Measurements from ENCODE around the gene PTPA.
A peak's percentile ranks its signal among the peaks of the same experiment; 100 is the strongest.

PTPA gene

GRCh38 chr9:129097671-129098306 lies 13.4 kb upstream of the PTPA start:
- DNase-seq (ENCODE audit: extremely low spot score) = no peak
- CTCF ChIA-PET = no interaction called here
- TF ChIP-seq FOXK2 (IDR thresholded peaks at IDR 0.05) (no peak), LEF1 (IDR thresholded peaks at IDR 0.05; ENCODE audit: borderline replicate concordance) (no peak), CTBP1 (IDR thresholded peaks at IDR 0.05; ENCODE audit: borderline replicate concordance) (no peak), FOXA1 (IDR thresholded peaks at IDR 0.05) (no peak), PKNOX1 (IDR thresholded peaks at IDR 0.05) (no peak), SP1 (IDR thresholded peaks at IDR 0.05) (no peak), FOXM1 (IDR thresholded peaks at IDR 0.05; ENCODE audit: borderline replicate concordance) (no peak), ELF4 (IDR thresholded peaks at IDR 0.05) (no peak), NFRKB (IDR thresholded peaks at IDR 0.05) (no peak), SUZ12 (IDR thresholded peaks at IDR 0.05) (no peak), HDGF (IDR thresholded peaks at IDR 0.05; ENCODE audit: borderline replicate concordance) (no peak), L3MBTL2 (conservative IDR thresholded peaks at IDR 0.05) (no peak)
- POLR2A ChIA-PET = interaction anchor here (0.6 to 1.0 kb wide), 2 partner anchors 17 to 61 kb away, joined by 3 to 4 read pairs; partner anchors contain the start of genes DOLPP1 and MIGA2

GRCh38 chr9:129098328-129098727 lies 12.9 kb upstream of the PTPA start:
- ChIA-PET POLR2A (interaction anchor here (1.0 kb wide), 1 partner anchor 17 kb away, joined by 4 read pairs; the partner anchor contains the start of gene DOLPP1), CTCF (no interaction called here)
- TF ChIP-seq BHLHE40 (IDR thresholded peaks at IDR 0.05; ENCODE audit: borderline replicate concordance) (no peak), ELF4 (IDR thresholded peaks at IDR 0.05) (no peak), CTBP1 (IDR thresholded peaks at IDR 0.05; ENCODE audit: borderline replicate concordance) (no peak), L3MBTL2 (conservative IDR thresholded peaks at IDR 0.05) (no peak)
- no peak for DNase-seq (ENCODE audit: extremely low spot score)

GRCh38 chr9:129100383-129101169 lies 10.6 kb upstream of the PTPA start:
- ChIA-PET POLR2A (interaction anchor here (0.6 kb wide), 1 partner anchor 19 kb away, joined by 3 read pairs; no protein-coding TSS in a partner anchor), CTCF (no interaction called here)
- no peak for DNase-seq (ENCODE audit: extremely low spot score)
- TF ChIP-seq PKNOX1 (IDR thresholded peaks at IDR 0.05) = no peak

- no peak for DNase-seq (ENCODE audit: extremely low spot score)
- ChIA-PET CTCF (no interaction called here), POLR2A (no interaction called here)
- TF ChIP-seq FOXK2 (IDR thresholded peaks at IDR 0.05) (no peak), CTBP1 (IDR thresholded peaks at IDR 0.05; ENCODE audit: borderline replicate concordance) (no peak)
Observed at GRCh38 chr9:129101279-129101678, 9.9 kb upstream of the PTPA start.

- no peak for DNase-seq (ENCODE audit: extremely low spot score)
- POLR2A ChIA-PET = no interaction called here
- no peak for TF ChIP-seq CTBP1 (IDR thresholded peaks at IDR 0.05; ENCODE audit: borderline replicate concordance)
- no peak for TF ChIP-seq ELF4 (IDR thresholded peaks at IDR 0.05)
- TF ChIP-seq NFRKB (IDR thresholded peaks at IDR 0.05) = no peak
- TF ChIP-seq ARNT (IDR thresholded peaks at IDR 0.05) = no peak
- CTCF ChIA-PET = no interaction called here
Observed at GRCh38 chr9:129102095-129102525, 9.1 kb upstream of the PTPA start.

- POLR2A ChIA-PET = no interaction called here
- CTCF ChIA-PET = interaction anchor here (0.8 kb wide), 1 partner anchor 10 kb away, joined by 3 read pairs; no protein-coding TSS in a partner anchor
- TF ChIP-seq SP1 (IDR thresholded peaks at IDR 0.05) (no peak), CTBP1 (IDR thresholded peaks at IDR 0.05; ENCODE audit: borderline replicate concordance) (no peak), L3MBTL2 (conservative IDR thresholded peaks at IDR 0.05) (no peak), BHLHE40 (IDR thresholded peaks at IDR 0.05; ENCODE audit: borderline replicate concordance) (no peak), FOXA1 (IDR thresholded peaks at IDR 0.05) (no peak), NFRKB (IDR thresholded peaks at IDR 0.05) (no peak), PKNOX1 (IDR thresholded peaks at IDR 0.05) (no peak), LEF1 (IDR thresholded peaks at IDR 0.05; ENCODE audit: borderline replicate concordance) (no peak), TARDBP (IDR thresholded peaks at IDR 0.05) (no peak), FOXK2 (IDR thresholded peaks at IDR 0.05) (no peak)
- DNase-seq (ENCODE audit: extremely low spot score) = peak; percentile 73
Observed at GRCh38 chr9:129102791-129103594, 8.2 kb upstream of the PTPA start.
